Measurements from ENCODE around the gene SMCO3. TPM values are rescaled to one million over a fixed set of nuclear protein-coding genes. Genes with fewer than 3 reads are reported as not detected.

The SMCO3 gene
- total RNA-seq, 2 donors from 2014 or later = 2.2 TPM; not detected in 1

- no peak for DNase-seq (ENCODE audit: low spot score)
Observed at GRCh38 chr12:14756334-14757143, 57.4 kb downstream of the SMCO3 start.

More at GRCh38 chr12:14756334-14757143, 57.4 kb downstream of the SMCO3 start:
- Histone ChIP-seq H3K36me3 (no peaks in the 10 kb centered on the region), H3K9me3 (no peaks in the 10 kb centered on the region), H3K27ac (no peak overlapping the region), H3K27me3 (replicated peaks; ENCODE audit: insufficient read depth) (no peaks in the 10 kb centered on the region), H3K4me1 (replicated peaks) (no peaks in the 10 kb centered on the region), H3K4me3 (no peak overlapping the region)
- intact Hi-C loops (cut with DNase I) = no loop called here
- TF ChIP-seq CTCF (IDR thresholded peaks at IDR 0.05) (no peak), POLR2AphosphoS5 (IDR thresholded peaks at IDR 0.05) (no peak), POLR2A (IDR thresholded peaks at IDR 0.05) (no peak)
- whole genome bisulfite sequencing = 55% methylated on average over 17 of the region's 17 CpGs

Other genes starting within 250 kb of the SMCO3 start
- 10 to 100 TPM in 1 of 2 donors, 1 to 10 TPM in 1; 5.7 to 19.5 TPM for gene PLBD1, start 246.3 kb downstream of the SMCO3 start, total RNA-seq
- gene GUCY2C, start 117.6 kb downstream of the SMCO3 start, total RNA-seq = under 1 TPM in 1 of 2 donors, not detected in 1; 0.11 TPM
- gene WBP11, start 10.7 kb downstream of the SMCO3 start, total RNA-seq = 10 to 100 TPM; 29.6 to 29.8 TPM
- gene C12orf60, start 10.5 kb downstream of the SMCO3 start, total RNA-seq = 1 to 10 TPM; 2.0 to 2.6 TPM
- gene ART4, start 29.3 kb upstream of the SMCO3 start, total RNA-seq = under 1 TPM; 0.68 to 0.82 TPM
- gene MGP, start 71.7 kb upstream of the SMCO3 start, total RNA-seq = 100 to 1,000 TPM; 233 to 388 TPM
- 1 to 10 TPM in 1 of 2 donors, under 1 TPM in 1; 0.57 to 2.3 TPM for gene ERP27, start 124.4 kb upstream of the SMCO3 start, total RNA-seq
- gene ARHGDIB, start 147.4 kb upstream of the SMCO3 start, total RNA-seq = 10 to 100 TPM; 40.2 to 65.9 TPM
- not detected for gene PDE6H, start 158.9 kb upstream of the SMCO3 start, total RNA-seq